Head of caudate nucleus (tissue), 42 donors: Measurements from ENCODE around the gene DISC1.

Experiments used
- DNase-seq, 42 donors: peaks; one replicate each; pipeline versions ENCODE4 v3.0.0 to v3.0.0-alpha.2; 2020 to 2021; ENCODE audit warnings: mixed read lengths in 7 of 42
- intact Hi-C: fragments of 100-400 bp; cut with DNase I; formaldehyde crosslinking; loops from one replicate; pipeline ENCODE4 v1.15.0; 2022

Gene DISC1

GRCh38 chr1:232049335-232049734 lies 422.7 kb downstream of the DISC1 start:
- no peak for DNase-seq
- intact Hi-C loops = no loop called here

DNA sequence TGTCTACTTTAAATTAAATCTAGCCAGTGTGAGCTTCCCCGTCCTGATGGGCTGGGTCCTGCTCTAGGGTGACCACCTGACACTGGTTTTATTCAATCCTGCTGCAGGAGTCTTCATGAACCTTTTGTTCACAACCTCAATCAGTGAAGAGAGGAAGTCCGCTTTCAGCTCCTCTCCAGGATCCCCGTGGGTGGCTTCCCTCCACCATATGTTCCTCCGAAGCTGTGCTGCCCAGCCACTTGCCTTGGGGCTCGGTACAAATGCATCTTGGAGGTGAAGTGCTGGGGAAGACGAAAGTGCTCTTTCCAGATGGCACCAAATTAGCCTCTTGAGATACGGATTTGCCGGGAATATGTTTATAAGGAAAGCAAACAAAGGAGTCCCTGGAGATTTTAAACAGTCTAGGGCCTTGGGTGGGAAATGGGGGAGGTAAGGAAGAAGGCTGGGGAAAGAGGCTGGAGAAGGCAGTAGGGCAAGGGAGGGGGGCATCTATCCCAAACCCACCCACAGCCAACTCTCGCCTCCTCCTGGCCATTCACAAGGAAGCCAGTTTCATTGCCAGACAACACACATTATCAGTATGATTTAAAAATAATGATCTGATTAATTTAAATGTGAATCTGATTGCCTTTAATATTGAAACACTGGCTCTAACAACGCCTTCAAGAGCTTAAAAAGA lies 430.8 kb downstream of the DISC1 start:
- no peak for DNase-seq
- intact Hi-C loops = no loop called here

DNA sequence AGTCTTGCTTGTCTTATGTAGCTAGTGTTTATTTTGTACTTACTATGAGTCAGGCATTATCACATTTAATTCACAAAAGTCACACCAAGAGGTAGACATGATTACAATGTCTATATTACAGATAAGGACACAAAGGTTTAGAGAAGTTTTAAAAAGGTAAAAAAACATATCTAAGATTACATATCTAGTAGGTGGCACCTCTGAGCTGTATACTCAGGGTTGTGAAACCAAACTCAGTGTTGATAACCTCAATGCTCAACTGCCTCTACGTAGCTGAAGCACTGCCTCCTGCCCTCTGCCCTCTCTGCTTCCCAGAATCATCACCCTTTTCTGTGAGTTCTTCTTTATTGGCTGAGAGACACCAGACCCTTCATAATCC lies 431.3 kb downstream of the DISC1 start:
- no peak for DNase-seq
- intact Hi-C loops = no loop called here

GRCh38 chr1:232059726-232060374 lies 433.3 kb downstream of the DISC1 start:
- no peak for DNase-seq
- intact Hi-C loops = no loop called here

DNA sequence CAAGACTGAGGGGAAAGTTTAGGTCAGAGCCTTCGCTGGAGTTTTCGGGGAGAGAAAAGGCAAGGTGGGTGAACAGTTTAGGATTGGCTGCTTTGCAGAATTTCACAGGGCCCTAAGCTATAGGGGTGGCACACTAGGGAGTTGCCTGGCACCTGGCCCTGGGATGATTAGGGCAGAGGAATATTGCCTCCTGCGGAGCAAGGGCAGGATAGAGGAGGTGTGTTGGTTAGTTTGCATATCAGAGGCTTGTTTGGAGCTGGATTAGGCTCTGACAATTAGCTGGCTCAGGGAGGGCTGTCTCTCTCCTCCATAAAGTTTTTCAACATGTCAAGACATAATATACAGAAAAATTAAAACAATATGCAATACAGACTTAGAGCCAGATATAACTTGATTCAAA lies 436.4 kb downstream of the DISC1 start:
- intact Hi-C loops = no loop called here
- DNase-seq = no peak

- intact Hi-C loops = no loop called here
- DNase-seq = no peak
These were observed 439.9 kb downstream of the DISC1 start for GRCh38 chr1:232066521-232066920.

DNA sequence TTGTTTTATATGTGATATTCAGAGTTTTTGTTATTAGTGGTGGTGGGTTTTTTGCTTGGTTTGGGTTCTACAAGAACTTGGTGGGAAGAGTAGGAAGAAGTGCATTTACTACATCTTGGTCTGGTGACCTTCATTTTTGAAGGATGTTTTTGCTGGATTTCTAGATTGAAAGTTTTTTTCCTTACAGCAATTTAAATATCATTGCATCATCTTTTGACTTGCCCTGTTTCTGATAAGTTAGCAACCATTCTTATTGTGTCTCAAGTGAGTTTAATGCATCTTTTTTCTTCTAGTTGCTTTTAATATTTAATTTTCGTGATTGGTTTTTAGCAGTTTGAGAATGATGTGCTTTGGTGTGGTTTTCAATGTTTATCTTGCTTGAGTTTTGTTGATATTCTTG lies 447.7 kb downstream of the DISC1 start:
- intact Hi-C loops = no loop called here
- no peak for DNase-seq

GRCh38 chr1:232077809-232078208 lies 451.2 kb downstream of the DISC1 start:
- intact Hi-C loops = no loop called here
- no peak for DNase-seq

DNA sequence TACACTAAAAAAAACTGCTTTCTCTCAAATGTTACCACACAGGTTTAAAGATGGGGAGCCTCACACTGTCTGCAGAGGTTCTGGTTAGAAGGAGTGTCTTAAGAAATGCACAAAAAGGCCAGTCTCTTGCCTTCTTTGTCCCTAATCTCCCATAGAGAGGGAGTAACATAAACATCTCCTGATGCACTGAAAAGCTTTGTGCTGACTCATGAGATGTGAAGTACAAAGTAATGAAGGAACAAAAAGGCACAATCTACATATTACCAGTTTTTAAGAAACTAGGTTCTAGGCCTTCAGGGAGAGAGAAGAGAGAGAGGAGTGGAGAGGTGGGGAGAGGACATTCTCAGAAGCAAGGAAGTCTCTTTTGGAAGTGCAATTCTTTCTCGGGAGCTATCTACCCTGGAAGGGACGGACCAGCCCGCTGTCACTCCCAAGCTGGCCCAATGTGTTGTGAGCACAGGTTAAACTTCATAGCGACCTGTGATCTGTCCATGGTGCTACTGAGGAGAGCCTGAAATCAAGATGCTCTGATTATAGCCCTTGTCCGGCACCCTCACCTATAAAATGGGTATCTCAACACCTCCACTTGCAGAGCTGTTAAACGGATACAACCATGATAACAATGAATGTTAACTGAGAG lies 458.1 kb downstream of the DISC1 start:
- DNase-seq = no peak
- intact Hi-C loops = no loop called here

GRCh38 chr1:232090816-232091215 lies 464.2 kb downstream of the DISC1 start:
- intact Hi-C loops = no loop called here
- no peak for DNase-seq
